GM18520 (cell line): ENCODE measurements around the gene CHN2.

ENCODE experiments used
- ATAC-seq: cut with Tn5 transposase; IDR thresholded peaks from one replicate; pipeline ENCODE4 v1.9.1; 2021; ENCODE audit not compliant: unreplicated experiment

The CHN2 gene

GRCh38 chr7:29458933-29459332 is 264.4 kb downstream of the CHN2 start:
- ATAC-seq, result no peak

- ATAC-seq, result no peak
These were observed 265.0 kb downstream of the CHN2 start for GRCh38 chr7:29459589-29459988.

- ATAC-seq, result no peak
These were observed 267.4 kb downstream of the CHN2 start for GRCh38 chr7:29461996-29462395.

- ATAC-seq, result no peak
These were observed 269.1 kb downstream of the CHN2 start for GRCh38 chr7:29463504-29464158.

- no peak for ATAC-seq
These were observed 270.2 kb downstream of the CHN2 start for GRCh38 chr7:29464753-29465152.

GRCh38 chr7:29467193-29467926 is 272.8 kb downstream of the CHN2 start:
- no peak for ATAC-seq

GRCh38 chr7:29468196-29468595 is 273.6 kb downstream of the CHN2 start:
- no peak for ATAC-seq

GRCh38 chr7:29469281-29469680 is 274.7 kb downstream of the CHN2 start:
- no peak for ATAC-seq

- no peak for ATAC-seq
These were observed 275.5 kb downstream of the CHN2 start for GRCh38 chr7:29469976-29470557.

GRCh38 chr7:29471444-29472138 is 277.0 kb downstream of the CHN2 start:
- no peak for ATAC-seq

GRCh38 chr7:29476916-29477315 is 282.3 kb downstream of the CHN2 start:
- no peak for ATAC-seq

GRCh38 chr7:29478226-29478625 is 283.7 kb downstream of the CHN2 start:
- ATAC-seq, result no peak

GRCh38 chr7:29478687-29479240 is 284.2 kb downstream of the CHN2 start:
- ATAC-seq, result no peak

GRCh38 chr7:29479301-29480200 is 285.0 kb downstream of the CHN2 start:
- no peak for ATAC-seq

GRCh38 chr7:29480451-29480850 is 285.9 kb downstream of the CHN2 start:
- ATAC-seq, result no peak

- no peak for ATAC-seq
These were observed 286.5 kb downstream of the CHN2 start for GRCh38 chr7:29480934-29481651.

- ATAC-seq, result no peak
These were observed 287.5 kb downstream of the CHN2 start for GRCh38 chr7:29482056-29482455.

GRCh38 chr7:29483219-29484104 is 288.9 kb downstream of the CHN2 start:
- ATAC-seq, result no peak

- no peak for ATAC-seq
These were observed 289.7 kb downstream of the CHN2 start for GRCh38 chr7:29484280-29484679.
